ELR (cell line): ENCODE data around the gene CFHR2.
"Not testable (repeated sequence)": the region's sequence is repeated elsewhere in the genome, so short reads cannot be mapped to it uniquely, and the experiment has no call there.

ENCODE experiments used
- DNase-seq: peaks from one replicate; pipeline ENCODE4 v3.0.0-alpha.2; 2015; ENCODE audit warnings: low read depth

Gene CFHR2

DNA sequence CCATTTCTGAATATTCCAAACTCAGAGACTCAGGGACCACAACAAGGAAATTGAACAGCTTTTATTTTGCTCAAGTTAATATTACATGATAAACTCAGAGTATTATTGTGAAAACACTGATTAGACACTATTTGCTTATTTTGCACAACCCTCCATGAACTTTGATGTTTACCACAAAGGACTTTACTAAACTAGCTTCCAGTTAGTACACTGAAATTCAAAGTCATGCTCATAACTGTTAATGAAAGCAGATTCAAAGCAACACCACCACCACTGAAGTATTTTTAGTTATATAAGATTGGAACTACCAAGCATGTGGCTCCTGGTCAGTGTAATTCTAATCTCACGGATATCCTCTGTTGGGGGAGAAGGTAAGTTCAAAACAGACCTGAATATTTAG is at the start of gene CFHR2:
Gene CFHR2 (plus strand): TSS at position 171 of the 400 bp plus-strand sequence. CDS start 143 bp downstream, at position 314.
- DNase-seq = not testable (repeated sequence)

DNA sequence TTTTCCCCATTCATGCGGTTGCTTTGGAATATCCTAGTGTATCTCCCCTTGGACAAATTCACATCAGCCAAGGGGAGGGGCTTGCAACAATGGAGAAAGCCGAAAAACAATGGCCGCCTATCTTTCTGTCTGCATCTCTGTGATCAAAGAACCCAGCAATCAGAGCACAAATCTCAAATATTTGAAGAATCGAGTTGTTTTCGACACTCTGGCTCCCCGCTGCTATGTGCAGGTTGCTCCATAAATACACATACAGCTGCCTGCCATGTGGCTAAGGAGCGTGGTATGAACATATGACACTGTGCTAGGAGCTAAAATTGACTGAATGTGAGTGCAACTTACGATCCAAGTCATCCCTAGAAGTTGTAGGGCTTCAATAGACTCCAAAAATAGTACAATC is 47.2 kb upstream of the CFHR2 start:
- DNase-seq = no peak

DNA sequence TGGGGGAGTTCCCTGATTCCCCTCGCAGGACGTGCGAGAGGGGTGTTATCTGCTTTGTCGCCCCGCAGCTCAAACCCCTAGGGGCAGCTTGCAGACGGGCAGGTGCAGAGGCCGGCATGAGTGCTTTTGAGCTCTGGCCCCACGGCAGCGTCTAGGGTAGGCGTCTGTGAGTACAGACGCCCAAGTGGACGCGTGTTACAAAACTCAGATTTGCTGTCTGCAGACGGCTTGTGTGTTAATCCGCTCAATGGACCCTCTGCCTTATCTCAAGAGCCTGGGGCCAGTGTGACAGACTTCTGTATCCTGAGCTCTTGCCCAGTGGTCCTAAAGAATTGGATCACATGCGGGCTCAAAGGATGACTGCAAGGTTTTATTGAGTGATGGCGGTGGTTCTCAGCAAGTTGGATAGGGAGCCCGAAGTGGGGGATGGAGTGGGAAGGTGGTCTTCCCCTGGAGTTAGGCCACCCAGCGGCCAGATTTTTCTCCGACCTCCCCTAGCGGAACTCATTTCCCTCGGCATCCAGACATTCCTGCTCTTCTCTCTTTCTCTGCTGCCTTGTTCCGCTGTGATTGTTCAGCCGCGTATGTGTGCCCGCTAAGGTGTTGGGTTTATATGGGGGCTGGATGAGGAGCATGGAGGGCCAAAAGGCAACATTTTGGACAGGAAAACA is 46.2 kb upstream of the CFHR2 start:
- DNase-seq = no peak

DNA sequence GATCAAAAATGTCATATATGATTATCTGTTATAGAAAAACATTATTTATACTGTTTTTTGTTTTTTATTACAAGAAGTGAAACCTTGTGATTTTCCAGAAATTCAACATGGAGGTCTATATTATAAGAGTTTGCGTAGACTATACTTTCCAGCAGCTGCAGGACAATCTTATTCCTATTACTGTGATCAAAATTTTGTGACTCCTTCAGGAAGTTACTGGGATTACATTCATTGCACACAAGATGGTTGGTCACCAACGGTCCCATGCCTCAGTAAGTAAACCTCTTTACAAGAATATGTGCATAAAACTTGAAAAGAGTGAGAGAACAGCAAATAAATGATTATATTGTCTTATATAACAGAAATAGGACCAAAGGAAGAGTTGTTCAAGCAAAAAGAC is 41.2 kb upstream of the CFHR2 start:
- no peak for DNase-seq

DNA sequence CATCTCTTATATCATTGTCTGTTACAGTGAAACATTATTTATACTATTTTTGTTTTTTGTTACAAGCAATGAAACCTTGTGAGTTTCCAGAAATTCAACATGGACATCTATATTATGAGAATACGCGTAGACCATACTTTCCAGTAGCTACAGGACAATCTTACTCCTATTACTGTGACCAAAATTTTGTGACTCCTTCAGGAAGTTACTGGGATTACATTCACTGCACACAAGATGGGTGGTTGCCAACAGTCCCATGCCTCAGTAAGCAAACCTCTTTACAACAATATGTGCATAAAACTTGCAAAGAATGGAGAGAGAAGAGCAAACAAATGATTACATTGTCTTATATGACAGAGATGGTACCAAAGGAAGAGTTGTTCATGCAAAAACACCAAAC is 33.3 kb upstream of the CFHR2 start:
- DNase-seq = peak; percentile 32

DNA sequence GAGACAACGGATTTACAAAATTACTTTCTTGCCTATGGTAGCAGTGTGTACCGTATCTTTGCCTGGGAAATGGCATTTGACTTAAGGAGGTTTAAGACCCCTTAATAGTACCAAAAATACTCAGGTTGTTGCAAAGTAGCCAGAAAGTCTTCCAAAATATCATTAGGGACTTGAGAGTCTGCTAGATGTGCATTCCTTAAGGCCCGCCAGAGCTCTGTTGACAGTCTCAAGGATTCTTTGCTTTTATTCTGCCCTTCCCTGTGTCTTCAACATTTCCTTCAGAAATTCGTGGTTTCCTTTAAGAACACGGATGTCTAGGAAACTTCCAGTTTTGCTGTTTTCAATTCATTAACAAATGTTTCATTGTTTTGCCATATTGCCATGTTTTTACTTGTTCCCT is 31.3 kb upstream of the CFHR2 start:
- DNase-seq = not testable (repeated sequence)

DNA sequence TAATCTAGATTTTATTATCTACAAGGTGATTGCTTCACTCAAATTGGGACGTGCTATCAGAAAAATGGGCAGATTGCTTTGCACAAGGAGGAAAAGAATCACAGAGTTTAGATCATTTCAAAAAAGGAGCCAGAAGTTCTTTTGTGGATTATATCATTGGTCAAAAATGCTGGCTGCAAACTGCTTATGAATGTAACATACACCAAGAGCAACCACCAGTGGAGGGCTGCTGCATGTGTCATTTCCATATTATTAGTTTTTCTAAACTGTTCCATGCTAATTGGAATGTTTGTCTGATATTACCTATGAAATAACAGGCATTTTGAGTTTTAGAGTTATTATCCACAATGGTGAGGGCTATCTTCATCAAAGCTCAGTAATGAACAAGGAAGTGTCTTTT is 16.7 kb upstream of the CFHR2 start:
- DNase-seq = peak; percentile 30

DNA sequence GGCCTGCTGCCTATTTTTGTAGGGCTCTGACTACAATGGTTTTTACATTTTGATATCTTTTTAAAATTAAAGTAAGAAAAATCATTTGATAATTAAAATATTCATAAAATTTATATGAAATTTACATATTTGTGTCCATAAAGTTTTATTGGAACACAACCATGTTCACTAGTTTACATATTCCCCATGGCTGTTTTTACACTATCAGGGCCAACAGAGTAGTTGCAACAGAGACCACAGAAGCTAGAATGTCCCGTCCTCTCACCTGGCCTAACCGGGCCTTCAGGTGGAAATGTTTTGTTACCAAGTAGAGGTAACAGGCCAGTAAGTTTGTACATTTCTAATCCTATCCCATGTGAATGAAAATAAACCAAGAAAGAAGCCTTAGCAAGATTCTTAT is 10.7 kb upstream of the CFHR2 start:
- not testable (repeated sequence) for DNase-seq

DNA sequence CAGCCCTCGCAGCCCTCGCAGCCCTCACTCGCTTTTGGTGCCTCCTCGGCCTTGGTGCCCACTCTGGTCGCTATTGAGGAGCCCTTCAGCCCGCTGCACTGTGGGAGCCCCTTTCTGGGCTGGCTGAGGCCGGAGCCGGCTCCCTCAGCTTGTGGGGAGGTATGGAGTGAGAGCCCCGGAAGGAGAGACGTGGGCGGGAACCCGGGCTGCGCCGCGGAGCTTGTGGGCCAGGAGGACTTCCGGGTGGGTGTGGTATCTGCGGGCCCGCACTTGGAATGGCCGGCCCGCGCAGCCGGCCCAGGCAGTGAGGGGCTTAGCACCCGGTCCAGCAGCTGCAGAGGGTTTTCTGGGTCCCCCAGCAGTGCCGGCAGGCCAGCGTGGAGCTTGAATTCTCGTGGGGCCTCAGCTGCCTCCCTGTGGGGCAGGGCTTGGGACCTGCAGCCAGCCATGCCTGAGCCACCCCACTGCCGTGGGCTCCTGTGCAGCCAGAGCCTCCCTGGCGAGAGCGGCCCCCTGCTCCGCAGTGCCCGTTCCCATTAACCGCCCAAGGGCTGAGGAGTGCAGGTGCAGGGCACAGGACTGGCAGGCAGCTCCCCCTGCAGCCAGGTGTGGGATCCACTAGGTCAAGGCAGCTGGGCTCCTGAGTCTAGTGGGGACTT is 9.9 kb upstream of the CFHR2 start:
- no peak for DNase-seq

DNA sequence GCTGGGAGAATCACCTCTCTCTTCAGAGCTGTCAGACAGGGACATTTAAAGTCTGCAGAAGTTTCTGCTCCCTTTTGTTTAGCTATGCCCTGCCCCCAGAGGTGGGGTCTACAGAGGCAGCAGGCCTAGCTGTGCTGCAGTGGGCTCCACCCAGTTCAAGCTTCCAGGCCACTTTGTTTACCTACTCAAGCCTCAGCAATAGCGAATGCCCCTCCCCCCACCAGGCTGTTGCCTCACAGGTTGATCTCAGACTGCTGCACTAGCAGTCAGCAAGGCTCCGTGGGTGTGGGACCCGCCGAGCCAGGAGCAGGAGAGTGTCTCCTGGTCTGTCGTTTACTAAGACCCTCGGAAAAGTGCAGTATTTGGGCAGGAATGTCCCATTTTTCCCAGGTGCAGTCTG is 2.1 kb upstream of the CFHR2 start:
- not testable (repeated sequence) for DNase-seq

DNA sequence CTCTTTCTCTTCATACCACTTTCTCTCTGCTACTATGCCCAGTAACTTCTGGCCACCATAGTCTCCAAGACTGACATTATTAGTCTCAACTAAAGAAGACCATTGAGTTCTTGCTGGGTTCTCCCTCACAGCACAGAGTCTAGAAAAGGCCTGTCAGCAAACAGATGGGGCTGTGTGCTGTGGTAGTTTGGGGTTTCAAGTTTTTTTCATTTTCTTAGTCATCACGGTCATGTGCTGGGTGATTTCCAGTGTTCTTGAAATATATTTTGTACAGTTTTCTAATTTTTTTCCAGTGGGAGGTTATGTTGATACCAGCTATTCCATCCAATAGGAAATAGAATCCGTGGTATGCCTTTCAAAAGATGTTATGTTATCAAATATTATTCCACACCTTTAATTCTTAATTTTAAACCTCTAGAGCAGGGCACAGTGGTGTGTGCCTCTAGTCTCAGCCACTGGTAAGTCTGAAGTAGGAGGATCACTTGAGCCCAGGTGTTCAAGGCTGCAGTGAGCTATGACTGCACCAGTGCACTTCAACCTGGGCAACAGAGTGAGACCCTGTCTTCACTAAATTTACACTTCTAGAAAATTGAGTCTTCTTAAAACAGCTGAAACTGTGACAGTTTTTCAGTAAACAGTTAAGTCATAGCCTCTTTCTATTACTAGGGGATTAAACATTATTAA is 8.3 kb downstream of the CFHR2 start:
- DNase-seq = peak; percentile 12

DNA sequence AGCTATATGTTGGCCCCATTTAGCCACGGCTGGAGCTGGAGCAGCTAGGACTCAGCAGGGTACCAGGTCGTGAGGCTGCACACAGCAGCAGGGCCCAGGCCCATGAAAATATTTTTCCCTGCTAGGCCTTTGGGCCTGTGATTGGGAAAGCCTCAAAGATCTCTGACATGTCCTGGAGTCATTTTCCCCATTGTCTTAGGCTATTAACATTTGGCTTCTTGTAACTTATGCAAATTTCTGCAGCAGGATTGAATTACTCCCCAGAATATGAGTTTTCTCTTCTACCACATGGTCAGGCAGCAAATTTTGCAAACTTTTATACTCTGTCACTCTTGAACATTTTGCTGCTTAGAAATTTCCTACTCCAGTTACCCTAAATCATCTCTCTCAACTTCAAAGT is 11.2 kb downstream of the CFHR2 start:
- DNase-seq = no peak

DNA sequence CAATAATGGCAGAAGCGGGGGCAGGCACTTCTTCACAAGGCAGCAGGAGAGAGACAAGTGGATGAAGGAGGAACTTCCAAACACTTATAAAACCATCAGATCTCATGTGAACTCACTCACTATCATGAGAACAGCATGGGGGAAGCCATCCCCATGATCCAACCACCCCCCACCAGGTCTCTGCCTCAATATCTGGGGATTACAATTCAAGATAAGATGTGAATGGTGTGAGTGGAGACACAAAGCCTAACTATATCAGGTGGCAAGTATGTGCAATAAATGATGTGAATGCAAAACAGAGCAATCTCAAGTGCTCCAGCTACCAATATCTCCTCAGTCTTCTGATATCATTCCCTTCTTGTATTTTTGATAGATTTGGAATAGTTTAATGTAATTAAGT is 12.4 kb downstream of the CFHR2 start:
- no peak for DNase-seq

DNA sequence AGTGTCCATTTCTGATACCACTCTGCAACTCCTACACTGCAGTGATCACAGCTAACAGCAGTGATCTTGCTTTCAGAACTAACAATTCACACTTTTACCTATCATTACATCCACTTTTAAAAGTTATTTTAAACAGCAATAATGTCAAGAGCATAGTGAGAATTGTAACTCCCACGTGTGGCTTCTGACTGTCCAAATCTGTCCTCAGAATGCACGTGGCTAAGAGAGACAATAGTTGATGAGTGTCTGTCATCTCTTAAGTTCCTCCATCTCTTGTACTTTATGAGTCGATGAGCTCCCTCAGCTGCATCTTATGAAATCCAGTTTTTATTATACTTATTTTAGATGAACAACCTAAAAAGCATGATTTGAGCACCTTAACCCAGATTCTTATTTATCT is 17.3 kb downstream of the CFHR2 start:
- DNase-seq = no peak

DNA sequence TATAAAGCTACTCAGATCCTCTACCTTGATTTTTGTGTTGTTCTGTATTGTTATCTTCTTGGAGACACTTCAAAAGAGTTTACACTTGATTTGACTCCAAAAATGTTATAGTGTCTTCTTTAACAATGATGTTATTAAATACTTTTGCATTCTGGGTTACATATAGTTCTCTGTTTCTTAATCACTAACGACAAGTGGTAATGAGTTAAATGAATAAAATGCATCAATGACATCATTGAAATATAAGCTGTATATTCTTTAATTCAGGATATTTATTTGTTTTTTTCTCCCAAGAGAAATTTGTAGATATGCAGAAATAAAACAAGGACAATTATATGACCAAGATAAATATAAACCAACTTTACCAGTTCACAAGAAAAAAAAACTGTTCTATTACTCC is 26.6 kb downstream of the CFHR2 start:
- DNase-seq = no peak

DNA sequence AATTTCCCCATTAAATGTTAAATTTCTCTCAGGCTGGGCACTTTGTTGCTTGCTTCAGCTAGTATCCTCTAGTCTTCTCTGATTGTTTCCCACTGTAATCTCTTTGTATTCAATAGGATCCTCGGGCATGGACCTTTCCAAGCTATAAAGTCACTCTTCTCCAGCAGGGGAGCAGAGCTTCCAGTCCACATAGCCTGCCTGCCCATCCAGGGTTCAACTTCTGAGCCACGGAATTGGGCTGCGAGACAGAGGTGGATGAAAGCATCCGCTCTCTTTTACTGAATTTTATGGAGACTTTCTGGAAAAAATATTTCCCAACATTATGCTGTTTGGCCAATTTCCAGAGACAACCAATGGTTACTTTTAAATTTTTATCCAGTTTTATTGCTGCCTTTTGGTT is 32.7 kb downstream of the CFHR2 start:
- no peak for DNase-seq

DNA sequence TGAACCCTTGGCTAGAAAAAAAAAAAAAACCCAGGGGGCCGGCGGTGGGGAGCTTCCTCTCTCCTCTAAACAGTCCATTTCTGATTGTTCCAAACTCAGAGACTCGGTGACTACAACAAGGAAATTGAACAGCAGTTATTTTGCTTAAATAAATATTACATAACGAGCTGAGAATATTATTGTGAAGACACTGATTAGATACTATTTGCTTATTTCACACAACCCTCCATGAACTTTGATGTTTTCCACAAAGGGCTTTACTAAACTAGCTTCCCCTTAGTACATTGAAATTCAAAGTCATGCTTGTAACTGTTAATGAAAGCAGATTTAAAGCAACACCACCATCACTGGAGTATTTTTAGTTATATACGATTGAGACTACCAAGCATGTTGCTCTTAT is 33.7 kb downstream of the CFHR2 start, which contains the start of gene CFHR5:
Gene CFHR5 (plus strand): TSS at position 279 of the 400 bp plus-strand sequence. CDS start 109 bp downstream, at position 388.
- no peak for DNase-seq

DNA sequence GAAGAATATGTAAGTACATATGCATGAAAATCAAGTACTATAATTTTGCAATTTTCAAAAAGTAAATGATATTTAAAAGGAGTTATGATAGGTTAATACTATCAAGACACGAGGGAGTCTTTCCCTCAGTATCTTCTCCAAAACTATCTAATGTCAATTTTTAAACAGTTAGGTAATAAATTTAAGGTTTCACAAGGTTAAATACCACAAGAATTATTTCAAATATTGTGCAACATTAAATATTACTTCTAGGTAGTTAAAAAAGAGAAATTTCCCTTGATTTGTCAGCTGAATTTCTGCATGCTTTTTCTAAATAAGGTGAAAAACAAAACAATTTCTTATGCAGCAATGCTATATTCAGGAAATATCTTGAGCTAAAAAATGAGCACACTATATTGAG is 37.3 kb downstream of the CFHR2 start:
- no peak for DNase-seq

DNA sequence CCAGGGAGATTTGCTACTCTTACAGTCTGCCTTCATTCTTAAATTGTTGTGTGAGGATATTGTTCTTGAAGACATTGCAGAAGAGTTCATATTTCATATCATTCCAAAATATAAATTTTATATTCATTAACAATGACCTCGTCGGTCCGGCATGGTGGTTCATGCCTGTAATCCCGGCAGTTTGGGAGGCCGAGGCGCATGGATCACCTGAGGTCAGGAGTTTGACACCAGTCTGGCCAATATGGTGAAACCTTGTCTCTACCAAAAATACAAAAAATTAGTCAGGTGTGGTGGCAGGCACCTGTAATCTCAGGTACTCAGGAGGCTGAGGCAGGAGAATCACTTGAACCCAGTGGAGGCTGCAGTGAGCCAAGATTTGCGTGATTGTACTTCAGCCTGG is 38.7 kb downstream of the CFHR2 start:
- not testable (repeated sequence) for DNase-seq

DNA sequence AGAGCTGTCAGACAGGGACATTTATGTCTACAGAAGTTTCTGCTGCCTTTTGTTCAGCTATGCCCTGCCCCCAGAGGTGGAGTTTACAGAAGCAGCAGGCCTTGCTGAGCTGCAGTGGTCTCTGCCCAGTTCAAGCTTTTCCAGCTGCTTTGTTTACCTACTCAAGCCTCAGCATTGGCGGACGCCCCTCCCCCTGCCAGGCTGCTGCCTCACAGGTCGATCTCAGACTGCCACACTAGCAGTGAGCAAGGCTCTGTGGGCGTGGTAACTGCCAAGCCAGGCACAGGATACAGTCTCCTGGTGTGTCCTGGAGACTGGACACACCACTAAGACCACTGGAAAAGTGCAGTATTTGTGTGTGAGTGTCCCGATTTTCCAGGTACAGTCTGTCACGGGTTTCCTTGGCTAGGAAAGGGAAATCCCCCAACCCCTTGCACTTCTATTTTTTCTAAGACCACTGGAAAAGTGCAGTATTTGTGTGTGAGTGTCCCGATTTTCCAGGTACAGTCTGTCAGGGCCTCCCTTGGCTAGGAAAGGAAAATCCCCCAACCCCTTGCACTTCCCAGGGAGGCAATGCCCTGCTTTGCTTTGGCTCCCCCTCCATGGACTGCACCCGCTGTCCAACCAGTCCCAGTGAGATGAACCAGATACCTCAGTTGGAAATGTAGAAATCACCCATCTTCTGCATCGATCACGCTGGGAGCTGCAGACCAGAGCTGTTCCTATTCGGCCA is 48.5 kb downstream of the CFHR2 start:
- DNase-seq = peak; percentile 6

DNA sequence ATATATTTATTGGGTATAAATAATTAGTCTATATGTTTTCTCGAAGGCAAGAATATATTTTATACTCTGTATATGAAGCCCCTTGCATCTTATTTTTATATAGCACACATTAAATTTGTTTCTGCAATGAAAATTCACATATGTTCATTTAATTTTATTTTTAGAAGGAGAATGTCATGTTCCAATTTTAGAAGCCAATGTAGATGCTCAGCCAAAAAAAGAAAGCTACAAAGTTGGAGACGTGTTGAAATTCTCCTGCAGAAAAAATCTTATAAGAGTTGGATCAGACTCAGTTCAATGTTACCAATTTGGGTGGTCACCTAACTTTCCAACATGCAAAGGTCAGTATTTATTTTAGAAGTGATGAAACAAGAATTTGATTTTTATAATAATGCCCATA is 50.4 kb downstream of the CFHR2 start:
- DNase-seq = no peak

DNA sequence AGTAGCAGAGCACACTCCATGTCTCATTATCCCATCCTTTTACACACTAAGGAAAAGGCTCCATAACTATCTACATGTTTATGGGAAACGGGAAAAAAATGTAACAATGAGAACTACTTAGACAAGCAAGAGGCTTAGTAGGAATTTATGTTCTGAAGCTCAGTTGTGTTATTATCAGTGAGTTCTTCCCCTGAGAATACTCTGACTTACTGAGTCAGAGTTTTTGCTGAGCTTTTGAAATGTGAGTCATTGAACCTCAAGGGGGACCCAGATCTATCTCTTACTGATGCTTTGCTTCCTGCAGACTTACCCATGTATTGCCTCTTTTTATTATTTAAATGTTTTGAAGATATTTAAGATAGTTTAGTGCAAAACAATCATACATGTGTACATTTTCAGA is 53.9 kb downstream of the CFHR2 start:
- peak; percentile 66 for DNase-seq

DNA sequence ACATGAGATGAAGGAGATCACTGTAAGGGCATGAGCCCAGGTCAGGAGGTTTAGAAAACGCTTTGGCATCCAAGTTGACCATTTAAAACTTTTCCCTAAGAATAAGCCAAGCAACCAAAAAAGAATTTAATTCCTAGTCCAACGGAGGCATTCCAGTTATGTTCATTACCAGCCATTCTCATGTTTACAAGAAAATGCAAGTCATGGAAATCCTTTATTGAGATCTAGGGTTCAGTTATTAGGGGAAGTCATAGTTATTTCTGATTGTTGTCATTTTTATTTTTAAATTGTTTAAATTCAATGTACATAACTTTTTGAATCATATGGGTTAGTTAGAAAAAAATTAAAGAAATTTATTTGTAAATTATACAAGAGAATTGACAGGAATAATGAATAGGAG is 58.3 kb downstream of the CFHR2 start:
- no peak for DNase-seq
